Occipital lobe (tissue), 3 donors: ENCODE measurements around the gene RPTOR. TPM values are rescaled to one million over a fixed set of nuclear protein-coding genes. Genes with fewer than 3 reads are reported as not detected.

Source experiments
- DNase-seq: peaks from one replicate; lab custom pipeline; 2025; lab: John Stamatoyannopoulos, UW
- small RNA-seq: library from RNA; depleted of rRNA; stranded (forward); fragments of <200 nt; gene quantifications from one replicate; pipeline ENCODE3, GENCODE V24; 2014
- total RNA-seq: library from RNA; depleted of rRNA; stranded (reverse); fragments of >200 nt; gene quantifications from one replicate; pipeline ENCODE4 v1.2.3, GENCODE V29; 2014

Gene RPTOR
- total RNA-seq, 1 donor from 2014 or later, result 14.2 TPM

GRCh38 chr17:81003711-81004475, 459.3 kb downstream of the RPTOR start:
- no peak for DNase-seq

- no peak for DNase-seq
These were observed 462.3 kb downstream of the RPTOR start for GRCh38 chr17:81006891-81007290.

GRCh38 chr17:81008140-81008539, 463.5 kb downstream of the RPTOR start:
- DNase-seq, result no peak

- DNase-seq, result no peak
These were observed 464.5 kb downstream of the RPTOR start for GRCh38 chr17:81009136-81009535.

- DNase-seq, result no peak
These were observed 466.3 kb downstream of the RPTOR start for GRCh38 chr17:81010935-81011334.

GRCh38 chr17:81011951-81012350, 467.3 kb downstream of the RPTOR start:
- no peak for DNase-seq

GRCh38 chr17:81012574-81013447, 468.2 kb downstream of the RPTOR start:
- DNase-seq, result no peak

- no peak for DNase-seq
These were observed 469.0 kb downstream of the RPTOR start for GRCh38 chr17:81013642-81014041.

- DNase-seq, result no peak
These were observed 470.5 kb downstream of the RPTOR start for GRCh38 chr17:81015136-81015535.

Small RNAs within 50 kb of the gene (small RNA-seq; reads per million reads assigned to genes)
- not detected for gene AC120024.2
- gene AC120024.3, result not detected

Other genes starting within 250 kb of the RPTOR start
- 11.5 TPM for gene ENDOV, start 129.7 kb upstream of the RPTOR start, total RNA-seq
- 19.3 TPM for gene NPTX1, start 68.2 kb upstream of the RPTOR start, total RNA-seq